Endothelial cell (in vitro differentiated cells): ENCODE data around the gene HDAC4. TPM values are rescaled to one million over a fixed set of nuclear protein-coding genes. Genes with fewer than 3 reads are reported as not detected.

ENCODE experiments used
- DNase-seq: peaks from one replicate; pipeline ENCODE4 v3.0.0; 2021; ENCODE audit warnings: low spot score
- H3K27ac Mint-ChIP-seq: one replicate; pipeline ENCODE4 v1.8.0; 2021; ENCODE audit warnings: mixed read lengths, inconsistent platforms; ENCODE audit not compliant: unreplicated experiment
- H3K27me3 Mint-ChIP-seq: one replicate; pipeline ENCODE4 v1.8.0; 2021; ENCODE audit warnings: mild to moderate bottlenecking, moderate library complexity, mixed read lengths, inconsistent platforms; ENCODE audit not compliant: unreplicated experiment
- H3K36me3 Mint-ChIP-seq: one replicate; pipeline ENCODE4 v1.8.0; 2021; ENCODE audit warnings: mild to moderate bottlenecking, low read depth, mixed read lengths, inconsistent platforms; ENCODE audit not compliant: unreplicated experiment
- H3K4me1 Mint-ChIP-seq: one replicate; pipeline ENCODE4 v1.8.0; 2021; ENCODE audit warnings: mild to moderate bottlenecking, mixed read lengths, inconsistent platforms; ENCODE audit not compliant: unreplicated experiment
- H3K4me3 Mint-ChIP-seq: one replicate; pipeline ENCODE4 v1.8.0; 2021; ENCODE audit warnings: mild to moderate bottlenecking, mixed read lengths, inconsistent platforms; ENCODE audit not compliant: unreplicated experiment
- H3K9me3 Mint-ChIP-seq: one replicate; pipeline ENCODE4 v1.8.0; 2021; ENCODE audit warnings: mixed read lengths, inconsistent platforms; ENCODE audit not compliant: unreplicated experiment
- total RNA-seq: library from RNA; stranded (reverse); fragmentation: NEBNext Ultra II Directional; extraction: Animal tissue kit (Norgen Biotek cat#: 25700); gene quantifications from one replicate; pipeline ENCODE4 v1.2.1, GENCODE V29; 2021; ENCODE audit not compliant: unreplicated experiment
- TF ChIP-seq, protein P1 (sequence below): fragments of 200-600 bp; sonication (generic); IDR thresholded peaks from one replicate; pipeline ENCODE4 v1.5.0; 2021; ENCODE audit warnings: antibody characterized with exemption; ENCODE audit not compliant: unreplicated experiment

HDAC4 gene
- total RNA-seq, 1 donor from 2014 or later = 26.0 TPM

DNA sequence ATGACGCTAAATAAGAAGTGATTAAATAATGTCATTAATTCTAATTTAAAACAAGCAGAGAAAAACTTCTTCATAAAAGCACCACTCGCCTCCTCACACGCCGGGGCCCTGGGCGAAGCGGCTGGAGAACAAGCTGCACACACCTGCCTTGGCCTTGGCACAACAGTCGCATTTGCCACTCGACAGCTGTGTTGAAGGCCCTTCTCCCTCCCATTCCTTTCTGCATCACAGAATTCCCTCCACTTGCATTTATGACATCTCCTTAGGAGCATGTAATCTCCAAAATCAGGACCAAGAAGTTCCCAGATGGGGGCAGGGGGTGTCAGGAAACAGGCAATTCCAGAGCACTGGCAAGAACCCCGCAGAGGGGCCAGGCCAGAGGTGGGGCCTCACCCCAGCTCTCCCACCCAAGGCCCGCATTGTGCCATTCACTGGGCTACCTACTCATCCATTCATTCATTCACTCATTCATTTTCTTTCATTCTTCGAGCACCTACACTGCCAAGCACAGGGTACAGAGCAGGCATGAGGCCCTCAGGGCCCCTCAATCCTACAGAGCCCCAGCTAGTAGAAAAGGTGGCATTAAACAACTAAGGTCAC, 6.4 kb downstream of the HDAC4 start:
- H3K27me3 Mint-ChIP-seq = peaks cover 5% of the 10 kb centered on the region
- H3K27ac Mint-ChIP-seq = no peak overlapping the region
- no peak overlapping the region for H3K4me3 Mint-ChIP-seq
- H3K9me3 Mint-ChIP-seq = no peaks in the 10 kb centered on the region
- TF ChIP-seq, protein P1, sequence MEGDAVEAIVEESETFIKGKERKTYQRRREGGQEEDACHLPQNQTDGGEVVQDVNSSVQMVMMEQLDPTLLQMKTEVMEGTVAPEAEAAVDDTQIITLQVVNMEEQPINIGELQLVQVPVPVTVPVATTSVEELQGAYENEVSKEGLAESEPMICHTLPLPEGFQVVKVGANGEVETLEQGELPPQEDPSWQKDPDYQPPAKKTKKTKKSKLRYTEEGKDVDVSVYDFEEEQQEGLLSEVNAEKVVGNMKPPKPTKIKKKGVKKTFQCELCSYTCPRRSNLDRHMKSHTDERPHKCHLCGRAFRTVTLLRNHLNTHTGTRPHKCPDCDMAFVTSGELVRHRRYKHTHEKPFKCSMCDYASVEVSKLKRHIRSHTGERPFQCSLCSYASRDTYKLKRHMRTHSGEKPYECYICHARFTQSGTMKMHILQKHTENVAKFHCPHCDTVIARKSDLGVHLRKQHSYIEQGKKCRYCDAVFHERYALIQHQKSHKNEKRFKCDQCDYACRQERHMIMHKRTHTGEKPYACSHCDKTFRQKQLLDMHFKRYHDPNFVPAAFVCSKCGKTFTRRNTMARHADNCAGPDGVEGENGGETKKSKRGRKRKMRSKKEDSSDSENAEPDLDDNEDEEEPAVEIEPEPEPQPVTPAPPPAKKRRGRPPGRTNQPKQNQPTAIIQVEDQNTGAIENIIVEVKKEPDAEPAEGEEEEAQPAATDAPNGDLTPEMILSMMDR = no peak
- peaks cover 13% of the 10 kb centered on the region for H3K4me1 Mint-ChIP-seq
- no peaks in the 10 kb centered on the region for H3K36me3 Mint-ChIP-seq
- DNase-seq = no peak

- no peaks in the 10 kb centered on the region for H3K9me3 Mint-ChIP-seq
- no peak overlapping the region for H3K27ac Mint-ChIP-seq
- TF ChIP-seq, protein P1 = no peak
- H3K4me1 Mint-ChIP-seq = peaks cover 9% of the 10 kb centered on the region
- peaks cover 5% of the 10 kb centered on the region for H3K27me3 Mint-ChIP-seq
- no peak overlapping the region for H3K4me3 Mint-ChIP-seq
- no peaks in the 10 kb centered on the region for H3K36me3 Mint-ChIP-seq
- DNase-seq = no peak
These were observed 6.9 kb downstream of the HDAC4 start for GRCh38 chr2:239393941-239394340.

DNA sequence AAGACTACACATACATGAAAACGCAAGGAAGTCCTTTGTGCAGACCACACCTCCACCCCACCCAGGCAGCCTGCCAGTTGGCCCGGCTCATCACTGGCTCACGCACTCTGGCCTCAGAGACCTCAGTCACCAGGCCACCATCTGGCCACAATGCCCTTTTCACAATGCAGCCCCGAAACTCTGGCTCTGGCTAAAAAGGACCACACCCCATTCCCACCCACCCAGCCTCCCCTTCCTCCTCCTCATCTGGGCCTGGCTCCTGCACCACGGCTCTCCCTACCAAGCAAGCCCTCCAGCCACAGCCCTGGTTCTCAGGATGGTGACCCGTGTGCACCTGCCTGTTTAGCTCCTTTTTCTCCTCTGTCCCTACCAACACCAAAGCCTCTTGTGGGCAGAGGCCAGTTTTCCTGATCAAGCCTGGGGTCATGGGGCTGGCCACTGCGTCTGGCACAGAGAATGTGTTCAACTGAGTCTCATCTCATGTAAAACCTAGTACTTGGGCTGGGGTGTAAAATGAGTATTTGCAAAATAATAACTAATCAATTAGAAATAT, 7.4 kb downstream of the HDAC4 start:
- Mint-ChIP-seq H3K27ac (no peak overlapping the region), H3K36me3 (no peaks in the 10 kb centered on the region), H3K4me3 (no peak overlapping the region), H3K9me3 (no peaks in the 10 kb centered on the region), H3K27me3 (peaks cover 5% of the 10 kb centered on the region), H3K4me1 (peaks cover 9% of the 10 kb centered on the region)
- DNase-seq = no peak
- TF ChIP-seq, protein P1 = no peak

DNA sequence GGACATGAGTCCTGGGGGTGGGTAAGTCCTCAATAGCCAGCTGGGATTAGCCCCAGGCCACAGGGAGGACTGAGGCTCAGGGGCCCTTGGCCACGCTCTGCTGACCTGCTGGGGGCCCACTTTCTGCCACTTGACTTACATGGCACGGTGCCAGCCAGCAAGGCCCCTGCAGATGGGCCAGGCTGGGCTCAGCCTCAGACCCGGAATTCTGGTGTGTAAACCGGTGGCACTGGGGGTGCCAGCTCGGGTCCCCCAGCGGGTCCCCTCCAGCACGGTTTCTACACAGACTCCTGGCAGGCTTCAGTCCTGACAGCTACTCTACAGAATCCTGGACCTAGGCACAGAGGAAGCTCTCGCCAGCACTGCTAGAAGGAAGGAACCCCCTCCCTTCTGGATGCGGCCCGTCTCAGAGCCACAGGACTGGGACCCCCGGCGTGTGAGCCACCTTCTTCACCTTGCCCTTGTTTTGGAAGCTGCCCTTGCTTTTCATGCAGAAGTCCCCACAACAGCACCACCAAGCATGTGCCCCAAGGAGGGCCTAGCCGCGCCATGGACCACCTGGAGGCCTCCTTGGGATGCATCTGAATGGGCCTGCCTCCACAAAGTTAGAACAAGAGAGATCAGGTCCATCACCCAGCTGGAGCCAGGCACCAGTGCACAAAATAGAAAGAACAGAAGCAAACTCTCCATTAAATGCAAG, 8.0 kb downstream of the HDAC4 start:
- Mint-ChIP-seq H3K4me3 (no peak overlapping the region), H3K36me3 (no peaks in the 10 kb centered on the region), H3K9me3 (no peaks in the 10 kb centered on the region), H3K27me3 (peaks cover 5% of the 10 kb centered on the region), H3K27ac (peak overlapping the region; percentile 30), H3K4me1 (peaks cover 8% of the 10 kb centered on the region)
- TF ChIP-seq, protein P1 = no peak
- DNase-seq = no peak

DNA sequence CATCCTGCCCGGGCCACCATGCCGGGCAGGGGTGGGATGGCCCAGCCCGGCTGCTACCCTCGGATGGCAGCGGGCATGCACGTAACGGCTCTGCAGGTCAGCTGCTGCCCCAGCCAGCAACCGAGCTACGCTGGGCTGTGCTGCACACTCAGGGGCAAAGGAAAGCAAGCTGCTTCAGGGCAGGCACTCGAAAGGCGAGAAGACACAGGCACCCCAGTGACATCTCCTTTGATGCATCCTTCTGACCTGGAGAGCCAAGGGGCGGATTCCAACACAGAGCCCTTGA, 8.8 kb downstream of the HDAC4 start:
- no peak for DNase-seq

More for the DNA sequence above, 8.8 kb downstream of the HDAC4 start:
- Mint-ChIP-seq H3K27ac (no peak overlapping the region), H3K36me3 (no peaks in the 10 kb centered on the region), H3K4me1 (peaks cover 2% of the 10 kb centered on the region), H3K27me3 (peaks cover 2% of the 10 kb centered on the region), H3K9me3 (no peaks in the 10 kb centered on the region), H3K4me3 (no peak overlapping the region)
- TF ChIP-seq, protein P1 = no peak
